ENCODE results near the gene GABBR2.

GABBR2 gene

GRCh38 chr9:98570663-98571440, 137.9 kb downstream of the GABBR2 start:
- DNase-seq (ENCODE audit: low read depth in 1 of 2, low spot score in 1 of 2) = no peak

DNA sequence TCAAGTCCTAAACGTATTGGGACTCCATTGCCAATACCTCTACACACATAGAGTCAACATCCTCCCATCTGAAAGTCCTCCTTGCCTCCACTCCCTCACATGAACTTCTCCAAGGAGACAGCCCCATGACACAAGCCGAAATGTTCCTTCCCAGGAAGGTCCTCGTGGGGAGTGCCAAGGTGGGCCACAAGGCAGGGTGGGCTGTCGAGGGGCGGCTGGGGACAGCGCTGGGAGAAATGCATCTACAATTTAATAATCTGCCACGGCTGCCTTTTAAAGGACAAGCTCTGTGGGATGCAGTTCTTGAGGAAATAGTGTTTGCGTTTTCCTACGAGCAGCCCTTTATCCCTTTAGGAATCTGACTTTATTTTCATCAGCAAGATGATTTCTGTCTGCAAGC, 138.7 kb downstream of the GABBR2 start:
- no peak for DNase-seq (ENCODE audit: low read depth in 1 of 2, low spot score in 1 of 2)

GRCh38 chr9:98569491-98569890, 139.2 kb downstream of the GABBR2 start:
- DNase-seq (ENCODE audit: low read depth in 1 of 2, low spot score in 1 of 2) = no peak

DNA sequence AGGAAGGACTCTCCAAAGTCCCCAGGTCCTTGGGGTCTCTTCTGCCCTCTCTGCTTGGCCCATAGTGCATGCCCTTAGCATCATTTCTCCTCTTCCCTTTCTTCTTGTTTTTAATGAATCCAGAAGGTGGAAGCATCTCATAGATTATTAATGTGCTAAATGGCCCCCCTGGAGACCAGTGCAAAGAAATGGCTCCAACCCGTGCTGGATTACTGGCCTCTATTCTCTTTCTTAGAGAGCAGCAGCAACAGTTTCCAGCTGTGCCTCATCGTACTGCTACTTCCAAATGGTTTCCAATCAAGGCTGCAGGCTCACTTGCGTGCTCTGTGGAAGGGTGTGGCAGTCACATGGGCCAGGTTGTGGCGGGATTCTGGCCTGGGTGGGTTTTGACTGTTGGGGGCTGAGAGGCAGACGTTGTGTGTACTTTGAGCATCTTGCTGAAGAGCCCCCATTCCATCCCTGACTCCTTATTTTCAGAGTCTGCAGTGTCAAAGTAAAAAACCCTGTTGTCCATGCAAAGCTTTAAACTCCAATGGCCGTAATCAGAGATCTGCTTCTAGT, 139.7 kb downstream of the GABBR2 start:
- DNase-seq (ENCODE audit: low read depth in 1 of 2, low spot score in 1 of 2) = no peak

DNA sequence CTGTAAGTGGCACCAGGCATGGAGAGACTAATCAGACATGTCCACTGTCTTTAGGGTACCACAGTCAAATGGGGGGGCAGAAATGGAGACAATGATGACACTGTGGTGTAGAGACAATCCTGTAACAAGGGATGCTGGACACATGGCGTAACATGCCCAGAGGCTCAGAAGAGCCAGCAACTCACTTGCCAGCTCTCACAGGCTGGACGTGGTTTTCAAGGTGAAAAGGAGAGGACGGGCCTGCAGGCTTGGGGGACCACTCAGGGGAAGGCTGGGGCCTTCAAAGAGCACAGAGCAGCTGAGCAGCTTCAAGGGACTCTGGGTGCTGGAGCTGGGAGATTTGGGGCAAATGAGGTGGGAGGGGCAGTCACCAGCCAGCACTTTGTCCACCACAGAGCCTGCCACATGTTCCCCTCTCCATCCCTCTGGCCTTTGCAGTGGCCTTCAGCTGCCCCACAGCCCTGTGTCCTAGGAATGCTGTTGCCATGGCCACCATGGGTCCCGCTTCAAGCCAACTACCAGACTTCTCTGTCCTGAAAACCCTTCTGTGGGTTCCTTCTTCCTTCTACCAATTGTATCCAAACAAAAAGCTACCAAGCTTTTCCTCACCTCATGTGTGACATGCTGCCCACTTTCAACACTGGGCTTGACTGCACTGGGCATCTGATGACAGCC, 140.4 kb downstream of the GABBR2 start:
- DNase-seq (ENCODE audit: low read depth in 1 of 2, low spot score in 1 of 2) = no peak

DNA sequence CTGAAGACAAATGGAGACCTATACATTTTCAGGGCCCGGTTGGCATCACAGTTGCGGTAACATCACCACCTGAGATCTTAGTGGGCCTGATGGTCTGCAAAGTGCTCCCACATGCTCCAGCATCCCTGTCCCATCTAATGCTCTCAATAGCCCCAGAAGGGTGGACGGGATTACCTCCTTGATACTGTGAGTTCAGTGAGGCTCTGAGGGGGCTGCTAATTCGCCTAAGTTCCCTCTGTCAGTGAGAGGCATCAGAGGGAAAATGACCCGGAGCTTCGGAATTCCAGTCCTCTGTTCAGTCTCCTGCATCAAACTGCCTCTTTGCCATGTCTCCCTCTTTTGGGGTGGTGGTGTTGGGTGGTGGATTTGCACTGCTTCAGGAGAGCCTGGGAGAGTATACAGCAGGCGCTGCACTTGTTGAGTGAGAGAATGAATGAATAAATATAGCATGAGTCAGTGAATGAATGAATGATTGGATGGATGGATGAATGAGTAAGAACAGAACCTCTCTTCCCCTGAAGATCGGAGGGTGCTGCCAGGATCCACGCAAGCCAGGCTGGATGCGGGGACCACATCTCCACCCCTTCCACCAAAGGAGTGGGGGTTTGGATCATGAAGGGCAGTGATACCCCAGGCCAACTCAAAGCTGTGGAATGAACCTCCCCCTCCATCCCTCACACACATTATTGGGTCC, 141.0 kb downstream of the GABBR2 start:
- DNase-seq (ENCODE audit: low read depth in 1 of 2, low spot score in 1 of 2) = no peak

DNA sequence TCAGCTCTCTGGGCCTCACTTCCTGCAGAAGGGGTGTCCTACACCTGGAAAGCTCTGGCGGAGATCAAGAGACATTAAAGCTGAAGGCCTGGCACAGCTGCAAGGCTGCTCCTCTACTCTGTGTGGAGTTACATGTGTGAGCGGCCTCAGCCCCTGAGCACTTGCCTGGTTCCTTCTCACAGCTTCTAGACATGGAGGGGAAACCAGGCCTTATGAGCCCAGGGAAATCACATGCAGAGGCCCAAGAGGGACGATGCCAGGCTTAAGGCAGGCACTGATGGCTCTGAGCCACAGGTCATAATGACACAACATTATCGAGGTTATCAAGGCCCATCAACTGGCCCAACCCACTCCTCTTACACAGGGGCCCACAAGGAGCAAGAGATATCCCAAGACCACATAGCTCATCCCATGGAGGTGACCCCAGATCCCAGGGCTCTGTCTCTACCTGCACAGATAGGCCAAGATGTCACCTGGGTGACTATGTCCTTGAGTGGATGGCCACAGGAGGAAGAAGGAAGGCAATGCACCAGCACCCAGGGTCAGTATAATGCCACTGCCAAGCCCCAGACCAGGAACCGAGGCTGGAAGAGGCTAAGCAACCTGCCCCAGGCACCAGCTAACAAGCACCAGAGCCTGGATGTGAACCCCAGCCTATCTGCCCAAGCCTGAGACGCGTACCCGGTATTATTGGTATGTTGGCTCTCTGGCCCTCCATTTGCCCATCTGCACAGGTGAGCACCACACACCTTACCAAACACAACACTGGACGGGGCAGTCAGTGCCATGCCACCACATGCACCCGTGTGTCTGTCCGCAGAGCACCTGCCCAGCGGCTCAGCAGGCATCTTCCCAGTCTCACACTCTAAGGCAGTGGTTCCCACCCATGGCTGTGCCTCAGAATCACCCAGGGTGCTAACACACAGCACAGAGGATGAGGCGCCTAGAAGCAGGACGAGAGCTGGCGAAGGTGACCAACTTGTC, 143.3 kb downstream of the GABBR2 start:
- no peak for DNase-seq (ENCODE audit: low read depth in 1 of 2, low spot score in 1 of 2)

DNA sequence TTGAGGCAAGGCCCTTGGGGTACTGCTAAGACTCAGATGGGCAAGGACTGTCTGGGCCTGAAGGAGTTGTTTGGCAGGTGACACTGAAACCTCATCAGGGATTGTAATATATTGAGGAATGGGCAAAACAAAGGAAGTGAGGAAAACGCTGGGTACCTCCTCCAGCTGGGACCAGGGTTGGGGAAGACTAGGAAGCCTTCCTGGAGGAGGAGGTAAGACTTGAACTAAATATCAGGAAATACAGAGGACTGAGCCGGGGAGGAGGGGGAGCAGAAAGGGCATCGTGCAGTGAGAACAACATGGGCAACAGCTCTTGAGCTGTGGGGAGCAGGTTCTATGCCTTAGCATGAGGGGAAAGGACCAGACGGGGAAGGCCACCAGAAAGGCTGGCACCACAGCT, 144.0 kb downstream of the GABBR2 start:
- no peak for DNase-seq (ENCODE audit: low read depth in 1 of 2, low spot score in 1 of 2)

DNA sequence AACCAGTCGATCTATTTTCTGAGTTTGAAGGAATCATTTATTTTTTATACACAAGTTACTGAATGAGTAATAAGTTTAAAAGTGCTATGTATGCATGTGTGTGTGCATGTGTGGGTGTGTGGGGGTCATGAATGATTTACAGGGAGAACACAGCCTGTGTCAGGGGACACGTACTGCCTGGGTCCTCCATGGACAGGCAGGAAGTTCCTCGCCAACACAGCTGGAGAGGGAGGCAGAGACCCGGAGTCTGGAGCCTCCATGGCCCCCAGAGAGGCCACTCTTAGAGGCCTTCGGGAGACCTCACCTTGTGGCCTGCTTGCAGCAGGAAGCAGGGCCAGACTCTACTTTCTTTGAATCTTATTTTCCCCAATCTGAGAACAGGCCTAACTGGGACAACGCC, 144.7 kb downstream of the GABBR2 start:
- no peak for DNase-seq (ENCODE audit: low read depth in 1 of 2, low spot score in 1 of 2)

DNA sequence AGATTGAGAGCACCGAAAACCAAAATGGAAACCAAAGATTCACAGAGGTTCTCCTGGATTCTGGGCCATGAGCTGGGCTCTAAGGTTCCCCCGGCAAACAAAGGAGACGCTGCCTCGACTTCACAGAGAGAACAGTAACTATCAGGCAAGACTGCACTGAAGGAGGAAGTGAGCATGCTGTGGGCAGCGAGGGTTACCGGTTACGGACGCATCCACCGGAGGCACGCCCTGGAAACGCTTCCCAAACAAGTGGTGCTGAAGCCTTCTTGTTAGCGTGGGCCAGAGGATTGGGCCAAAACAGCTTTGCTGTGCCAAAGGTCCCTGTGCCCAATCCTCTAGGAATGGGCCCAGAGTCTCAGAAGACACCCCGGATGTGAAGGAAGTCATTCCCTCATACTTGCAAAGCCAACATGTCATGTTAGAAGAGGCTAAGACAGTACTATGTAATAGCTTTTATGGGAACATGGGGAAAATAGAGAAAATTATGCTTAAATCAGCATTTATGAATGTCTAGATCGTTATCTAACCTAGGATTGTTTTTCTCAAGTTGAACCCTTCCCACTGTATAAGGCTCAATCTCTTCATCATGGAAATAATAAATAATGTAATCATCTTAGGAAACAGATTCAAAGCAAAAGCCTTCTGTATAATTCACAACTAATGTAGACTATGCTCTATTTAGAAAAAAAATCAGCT, 145.4 kb downstream of the GABBR2 start:
- DNase-seq (ENCODE audit: low read depth in 1 of 2, low spot score in 1 of 2) = no peak

- DNase-seq (ENCODE audit: low read depth in 1 of 2, low spot score in 1 of 2) = no peak
Measured at GRCh38 chr9:98559561-98559960, 149.2 kb downstream of the GABBR2 start.

DNA sequence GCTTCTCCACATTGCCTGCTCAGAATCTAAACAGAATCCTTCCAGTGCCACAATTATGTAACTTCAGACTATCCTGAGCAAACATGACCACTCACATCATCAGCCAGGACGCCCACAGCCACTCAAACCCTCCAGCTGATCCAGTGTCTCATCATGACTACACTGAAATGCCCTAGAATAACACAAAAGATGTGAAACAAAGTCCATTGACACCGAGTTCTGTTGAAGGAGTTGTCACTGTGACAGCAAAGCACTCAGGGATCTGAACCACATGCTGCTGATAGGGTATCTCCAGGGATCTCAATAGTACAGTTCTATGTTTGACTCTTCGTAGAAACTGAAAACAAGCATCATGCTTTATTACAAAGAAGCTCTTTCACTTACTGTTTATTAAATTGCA, 150.2 kb downstream of the GABBR2 start:
- DNase-seq (ENCODE audit: low read depth in 1 of 2, low spot score in 1 of 2) = no peak

DNA sequence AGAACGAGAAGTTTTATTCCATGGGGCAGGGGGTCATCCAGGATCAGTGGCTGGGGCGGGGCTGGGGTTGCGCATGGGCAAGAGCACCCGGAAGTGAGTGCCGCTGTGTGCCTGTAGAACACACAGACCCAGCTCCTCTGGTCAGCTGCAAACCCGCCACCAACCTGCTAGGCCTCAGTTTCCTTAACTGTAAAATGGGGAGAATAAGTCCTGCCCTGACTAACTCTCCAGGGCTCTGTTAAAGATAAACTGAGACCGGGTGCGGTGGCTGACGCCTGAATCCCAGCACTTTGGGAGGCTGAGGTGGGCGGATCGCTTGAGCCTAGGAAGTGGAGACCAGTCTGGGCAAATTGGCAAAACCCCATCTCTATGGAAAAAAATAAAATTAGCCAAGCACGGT, 152.2 kb downstream of the GABBR2 start:
- no peak for DNase-seq (ENCODE audit: low read depth in 1 of 2, low spot score in 1 of 2)

GRCh38 chr9:98555651-98556465, 152.9 kb downstream of the GABBR2 start:
- DNase-seq (ENCODE audit: low read depth in 1 of 2, low spot score in 1 of 2) = no peak

DNA sequence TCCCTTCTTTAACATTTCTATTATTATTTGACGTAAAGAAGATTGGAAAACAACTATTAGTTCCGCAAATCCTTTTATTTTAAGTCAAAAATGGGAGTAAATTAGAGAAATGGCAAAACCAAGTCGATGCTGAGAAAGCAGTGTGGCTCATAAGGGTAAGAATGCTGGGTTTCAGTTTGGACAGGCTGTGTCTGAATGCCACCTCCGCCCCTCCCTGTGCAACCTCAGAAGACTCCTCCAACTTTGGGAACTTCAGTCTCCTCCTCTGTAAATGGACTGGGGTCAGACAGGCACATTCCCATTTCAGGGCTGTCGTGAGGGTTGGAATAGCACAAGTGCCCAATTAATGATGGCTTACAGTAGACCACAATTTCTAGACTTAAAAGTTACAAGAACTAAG, 154.0 kb downstream of the GABBR2 start:
- DNase-seq (ENCODE audit: low read depth in 1 of 2, low spot score in 1 of 2) = no peak

DNA sequence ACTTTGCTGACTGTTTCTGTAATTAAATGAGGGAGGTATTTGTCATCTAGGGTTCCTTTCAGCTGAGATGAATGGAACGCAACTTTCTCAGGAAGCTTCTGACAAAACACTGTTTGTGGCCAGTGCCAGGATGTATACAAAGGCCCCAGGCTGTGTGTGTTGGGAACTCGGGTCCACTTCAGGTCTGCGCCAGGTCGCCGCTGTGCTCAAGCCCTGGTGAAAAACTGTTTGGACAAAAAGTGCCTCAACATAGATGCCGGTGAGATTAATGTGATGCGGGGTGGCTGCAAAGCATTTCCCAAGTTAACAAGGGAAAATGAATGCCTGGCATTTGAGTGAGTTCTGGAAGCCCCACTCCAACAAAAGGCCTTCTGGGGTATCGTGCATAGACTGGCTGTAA, 156.4 kb downstream of the GABBR2 start:
- no peak for DNase-seq (ENCODE audit: low read depth in 1 of 2, low spot score in 1 of 2)

- no peak for DNase-seq (ENCODE audit: low read depth in 1 of 2, low spot score in 1 of 2)
Measured at GRCh38 chr9:98551511-98552286, 157.0 kb downstream of the GABBR2 start.

GRCh38 chr9:98550206-98550820, 158.4 kb downstream of the GABBR2 start:
- DNase-seq (ENCODE audit: low read depth in 1 of 2, low spot score in 1 of 2) = no peak

Data from activated CD4-positive, alpha-beta T cell treated with anti-CD3 and anti-CD28 coated beads, Interleukin-2, amount 50 U/mL, for 24 hours (primary cell).